Endothelial cell of umbilical vein (primary cell): ENCODE data around the gene MYH10. TPM values are rescaled to one million over a fixed set of nuclear protein-coding genes. Genes with fewer than 3 reads are reported as not detected.

Experiments
- BruUV-seq: library from RNA; stranded (reverse); fragments of 400-500 nt; replicated peaks from 2 replicates; lab custom pipeline; 2021; lab: Mats Ljungman, UMichigan
- CTCF ChIA-PET: fragments of 300-600, 350-600 bp; sonication (Branson Sonifier 250); formaldehyde crosslinking; loops from one replicate; lab custom pipeline; 2021; ENCODE audit warnings: antibody characterized with exemption, inconsistent platforms; lab: Charles Lee
- POLR2A ChIA-PET: fragments of 300-600, 350-600 bp; sonication (Branson Sonifier 250); formaldehyde crosslinking; loops from one replicate; lab custom pipeline; 2021; ENCODE audit warnings: antibody characterized with exemption, inconsistent platforms; lab: Charles Lee
- DNase-seq: peaks from one replicate; pipeline ENCODE4 v3.0.0-alpha.2; 2011; ENCODE audit warnings: low read depth, low spot score
- FAIRE-seq: peaks from 2 replicates; lab custom pipeline; 2011; peaks lifted over from hg19 to GRCh38; lab: Jason Lieb, UNC
- H2AFZ ChIP-seq: 2 replicates; pipeline ENCODE4 v1.6.0; 2012; ENCODE audit warnings: low read depth, low read length, control low read depth, inconsistent platforms
- H3K27ac ChIP-seq: 2 replicates; pipeline ENCODE4 v1.5.1; 2011; ENCODE audit warnings: low read depth, mild to moderate bottlenecking, control low read depth, low read length, moderate library complexity; ENCODE audit not compliant: insufficient read depth
- H3K27me3 ChIP-seq, 2 experiments: 2 replicates each; pipeline versions ENCODE4 v1.6.0 to v1.6.1; 2011; ENCODE audit warnings: low read length in 2 of 2, mixed read lengths in 1 of 2; ENCODE audit not compliant: control insufficient read depth in 2 of 2, insufficient read depth in 2 of 2
- H3K36me3 ChIP-seq, 2 experiments: 2 replicates in 1 of 2; 3 replicates in 1 of 2; pipeline ENCODE4 v1.5.1; 2011; ENCODE audit warnings: low read length in 2 of 2, mild to moderate bottlenecking in 1 of 2, moderate library complexity in 1 of 2; ENCODE audit not compliant: control insufficient read depth in 2 of 2, insufficient read depth in 2 of 2; ENCODE audit errors: extremely low read depth in 1 of 2
- H3K4me1 ChIP-seq: 3 replicates; pipeline ENCODE4 v1.5.1; 2011; ENCODE audit warnings: mild to moderate bottlenecking, low read length; ENCODE audit not compliant: control insufficient read depth, insufficient read depth; ENCODE audit errors: extremely low read depth
- H3K4me2 ChIP-seq: 2 replicates; pipeline ENCODE4 v1.6.1; 2011; ENCODE audit warnings: low read length, control low read depth, mixed read lengths; ENCODE audit not compliant: insufficient read depth
- H3K4me3 ChIP-seq, 3 experiments: fragments of 200-600 bp in 1 of 3; sonication (generic), shearing (Covaris generic) in 1 of 3; replicated peaks in 1 of 3; 2 replicates each; pipeline ENCODE4 v1.5.1; 2011 to 2016; ENCODE audit warnings: control low read depth in 3 of 3, low read length in 3 of 3, mild to moderate bottlenecking in 2 of 3, inconsistent platforms in 1 of 3, low read depth in 1 of 3, moderate library complexity in 1 of 3; ENCODE audit not compliant: insufficient read depth in 1 of 3
- H3K79me2 ChIP-seq: 2 replicates; pipeline ENCODE4 v1.6.0; 2012; ENCODE audit warnings: low read length, inconsistent platforms; ENCODE audit not compliant: control insufficient read depth, insufficient read depth
- H3K9ac ChIP-seq: replicated peaks from 2 replicates; pipeline ENCODE3; 2011; ENCODE audit warnings: low read length, control low read depth; ENCODE audit not compliant: insufficient read depth; ENCODE audit errors: extremely low read depth
- H3K9me1 ChIP-seq: replicated peaks from 3 replicates; pipeline ENCODE4 v1.6.0; 2011; ENCODE audit warnings: mild to moderate bottlenecking, low read length; ENCODE audit not compliant: control insufficient read depth, insufficient read depth; ENCODE audit errors: extremely low read depth
- H3K9me3 ChIP-seq: replicated peaks from 2 replicates; pipeline ENCODE4 v1.5.1; 2012; ENCODE audit warnings: low read length, inconsistent platforms; ENCODE audit not compliant: control insufficient read depth, insufficient read depth
- H4K20me1 ChIP-seq: replicated peaks from 2 replicates; pipeline ENCODE3; 2011; ENCODE audit warnings: mild to moderate bottlenecking, low read length; ENCODE audit not compliant: control insufficient read depth, insufficient read depth; ENCODE audit errors: extremely low read depth
- EZH2 ChIP-seq: IDR thresholded peaks from 2 replicates; pipeline ENCODE4 v1.6.1; 2012; ENCODE audit warnings: borderline replicate concordance, low read depth, mild to moderate bottlenecking, moderate library complexity, low read length, inconsistent platforms; ENCODE audit not compliant: severe bottlenecking
- FOS ChIP-seq: IDR thresholded peaks from 2 replicates; pipeline ENCODE4 v1.6.1; 2011; ENCODE audit warnings: mild to moderate bottlenecking, low read length, moderate library complexity, borderline replicate concordance; ENCODE audit not compliant: insufficient read depth
- GATA2 ChIP-seq: IDR thresholded peaks from 2 replicates; pipeline ENCODE4 v1.7.0; 2011; ENCODE audit warnings: low read depth, mild to moderate bottlenecking, moderate library complexity, mixed read lengths, low read length; ENCODE audit not compliant: insufficient read length, insufficient read depth
- JUN ChIP-seq: IDR thresholded peaks from 2 replicates; pipeline ENCODE4 v1.6.1; 2011; ENCODE audit warnings: borderline replicate concordance, low read depth; ENCODE audit not compliant: insufficient read length, insufficient read depth
- MYC ChIP-seq: IDR thresholded peaks from one replicate; pipeline ENCODE4 v1.6.1; 2011; ENCODE audit warnings: mild to moderate bottlenecking, low read depth, low read length
- POLR2AphosphoS5 ChIP-seq: IDR thresholded peaks from 2 replicates; pipeline ENCODE4 v1.6.1; 2012; ENCODE audit warnings: low read depth, mild to moderate bottlenecking, control low read depth, low read length, moderate library complexity; ENCODE audit not compliant: insufficient read depth
- dilution Hi-C: fragments of 300-500 bp; cut with MboI; formaldehyde crosslinking; loops from one replicate; pipeline ENCODE4 v1.15.0; 2019; ENCODE audit warnings: low sequenced_read_pairs; ENCODE audit not compliant: extremely low pct_ligation_motif_present
- intact Hi-C: fragments of 100-400 bp; cut with micrococcal nuclease; formaldehyde crosslinking; loops from one replicate; pipeline ENCODE4 v1.10.0; 2022
- polyA plus RNA-seq, 4 experiments: library from polyadenylated mRNA; depleted of rRNA in 3 of 4; stranded (reverse) in 3 of 4; unstranded in 1 of 4; fragments of >200 nt; gene quantifications; 2 replicates each; pipeline versions ENCODE4 v1.2.1 to v1.2.3, GENCODE V29; 2011 to 2012; ENCODE audit warnings: missing spikeins in 1 of 4
- total RNA-seq: library from RNA; stranded (reverse); gene quantifications from 2 replicates; pipeline ENCODE4 v1.2.3, GENCODE V29; 2021
- TF ChIP-seq, protein P1 (sequence below): IDR thresholded peaks from 2 replicates; pipeline ENCODE4 v1.6.1; 2011; ENCODE audit not compliant: insufficient read depth, insufficient read length
- TF ChIP-seq, protein P2 (sequence below), 2 donors: IDR thresholded peaks; 1 replicate in 1 of 2; 2 replicates in 1 of 2; pipeline ENCODE4 v1.5.1; 2011; ENCODE audit warnings: low read length in 2 of 2, mild to moderate bottlenecking in 2 of 2, moderate library complexity in 2 of 2, control low read depth in 1 of 2, inconsistent platforms in 1 of 2, low read depth in 1 of 2; ENCODE audit not compliant: insufficient read depth in 1 of 2; ENCODE audit errors: extremely low read depth in 1 of 2

MYH10 gene
- total and polyA plus RNA-seq, 2 donors (not counting 3 experiments of a cell fraction or from before 2014, with no cell fraction given) = 73.4 to 232 TPM

DNA sequence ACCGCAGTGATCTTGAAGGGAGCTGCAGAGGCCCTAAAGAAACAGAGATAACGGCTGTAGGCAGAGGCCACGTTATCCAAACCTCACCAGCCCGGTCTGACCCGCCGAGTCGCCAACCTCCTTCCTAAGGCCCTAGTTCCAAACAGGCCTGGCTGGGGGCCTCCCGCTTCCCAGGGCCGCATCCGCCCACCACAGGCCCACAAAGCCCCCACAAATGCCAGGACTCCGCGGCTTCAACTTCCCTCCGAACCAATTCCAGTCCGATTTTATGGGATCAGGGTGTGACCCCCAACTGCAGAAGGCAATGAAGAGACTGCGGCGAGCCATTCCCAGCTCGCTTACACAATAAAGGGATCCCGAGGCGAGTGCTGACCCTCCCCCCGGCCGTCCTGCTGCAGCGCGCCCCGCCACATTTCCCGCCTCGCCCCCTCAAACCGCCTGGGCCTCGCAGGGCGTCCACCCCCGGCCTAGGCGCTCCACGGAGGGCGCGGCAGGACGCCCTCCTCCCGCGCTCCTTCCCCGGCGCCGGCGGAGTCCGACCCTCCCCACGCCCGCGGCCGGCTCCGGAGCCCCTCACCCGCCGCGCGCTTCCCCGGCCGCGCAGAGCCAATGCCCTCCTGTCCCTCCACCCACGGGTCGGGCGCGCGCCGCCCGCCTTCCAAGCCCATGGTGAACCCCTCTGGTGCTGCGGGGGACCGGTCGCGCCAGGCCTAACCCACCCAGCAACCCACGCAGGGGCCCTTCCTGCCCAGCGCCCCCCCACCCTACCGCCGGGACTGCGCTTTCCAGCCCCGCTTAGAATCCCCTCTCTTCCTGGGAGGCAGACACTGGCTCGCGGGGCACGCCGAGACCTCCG is 926 bp downstream of the MYH10 start:
- BruUV-seq = no TSS peak
- Histone ChIP-seq H3K9me1 (no peaks in the 10 kb centered on the region), H3K36me3 (no peaks in the 10 kb centered on the region), H3K9ac (peak overlapping the region; percentile 76), H3K79me2 (peaks cover 33% of the 10 kb centered on the region), H3K4me2 (peak overlapping the region; percentile 81), H3K4me1 (peaks cover 15% of the 10 kb centered on the region), H4K20me1 (peaks cover 3% of the 10 kb centered on the region), H3K4me3 (peak overlapping the region; percentile 77 to 99 (median 98)), H3K27me3 (peaks cover 0 to 5% of the 10 kb centered on the region in 2 experiments), H3K27ac (peak overlapping the region; percentile 48), H3K9me3 (no peaks in the 10 kb centered on the region), H2AFZ (peak overlapping the region; percentile 89)
- TF ChIP-seq MYC = no peak
- peak; percentile 25 for TF ChIP-seq POLR2AphosphoS5
- FAIRE-seq = no peak
- DNase-seq = peak; percentile 36
- intact Hi-C loops (loop anchor here (1.0 to 10.0 kb wide), 2 partner anchors 52 to 195 kb away; partner anchors contain the start of gene NDEL1), dilution Hi-C loops (no loop called here)
- ChIA-PET CTCF (interaction anchor here (0.6 to 1.8 kb wide), 3 partner anchors 10 to 116 kb away, joined by 3 to 7 read pairs (median 6); no protein-coding TSS in a partner anchor), POLR2A (no interaction called here)

DNA sequence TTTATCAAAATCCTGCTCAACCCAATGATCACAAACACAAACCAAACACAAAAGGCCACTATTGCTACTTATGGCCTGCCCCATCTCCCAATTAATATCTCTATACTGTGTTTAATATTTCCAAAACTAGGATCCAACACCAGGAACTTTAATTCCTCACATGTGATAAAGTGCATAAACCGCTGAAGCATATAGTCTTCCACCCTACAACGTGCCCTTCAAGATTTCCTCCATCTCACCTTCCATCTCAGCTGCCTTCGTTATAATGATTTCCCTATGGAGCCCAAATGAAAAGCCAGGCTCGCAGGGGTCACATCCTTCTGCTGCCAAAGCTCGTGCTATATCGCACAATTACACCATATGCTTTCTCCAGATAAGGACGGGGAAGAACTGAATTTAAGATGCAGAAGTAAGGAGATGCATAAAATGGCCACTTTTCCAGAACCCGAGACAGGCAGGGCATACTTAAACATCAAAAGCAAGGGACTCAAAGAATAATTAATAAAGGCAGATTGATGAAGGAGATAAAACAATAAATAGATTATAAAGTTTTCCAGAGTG is 1.8 kb downstream of the MYH10 start:
- Histone ChIP-seq H3K79me2 (peaks cover 41% of the 10 kb centered on the region), H3K4me3 (peak overlapping the region in 2 of 3 experiments; percentile 77 to 99), H3K4me1 (peaks cover 15% of the 10 kb centered on the region), H3K27ac (no peak overlapping the region), H3K9me1 (no peaks in the 10 kb centered on the region), H4K20me1 (peaks cover 9% of the 10 kb centered on the region), H3K36me3 (no peaks in the 10 kb centered on the region), H3K27me3 (peaks cover 0 to 5% of the 10 kb centered on the region in 2 experiments), H3K4me2 (peak overlapping the region; percentile 81), H2AFZ (peak overlapping the region; percentile 19), H3K9ac (peak overlapping the region; percentile 76), H3K9me3 (no peaks in the 10 kb centered on the region)
- peak; percentile 67 for DNase-seq
- dilution Hi-C loops (no loop called here), intact Hi-C loops (no loop called here)
- TF ChIP-seq FOS = no peak
- TF ChIP-seq, protein P1, sequence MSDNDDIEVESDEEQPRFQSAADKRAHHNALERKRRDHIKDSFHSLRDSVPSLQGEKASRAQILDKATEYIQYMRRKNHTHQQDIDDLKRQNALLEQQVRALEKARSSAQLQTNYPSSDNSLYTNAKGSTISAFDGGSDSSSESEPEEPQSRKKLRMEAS = no peak
- peak; percentile 30 for TF ChIP-seq GATA2
- TF ChIP-seq, protein P2, sequence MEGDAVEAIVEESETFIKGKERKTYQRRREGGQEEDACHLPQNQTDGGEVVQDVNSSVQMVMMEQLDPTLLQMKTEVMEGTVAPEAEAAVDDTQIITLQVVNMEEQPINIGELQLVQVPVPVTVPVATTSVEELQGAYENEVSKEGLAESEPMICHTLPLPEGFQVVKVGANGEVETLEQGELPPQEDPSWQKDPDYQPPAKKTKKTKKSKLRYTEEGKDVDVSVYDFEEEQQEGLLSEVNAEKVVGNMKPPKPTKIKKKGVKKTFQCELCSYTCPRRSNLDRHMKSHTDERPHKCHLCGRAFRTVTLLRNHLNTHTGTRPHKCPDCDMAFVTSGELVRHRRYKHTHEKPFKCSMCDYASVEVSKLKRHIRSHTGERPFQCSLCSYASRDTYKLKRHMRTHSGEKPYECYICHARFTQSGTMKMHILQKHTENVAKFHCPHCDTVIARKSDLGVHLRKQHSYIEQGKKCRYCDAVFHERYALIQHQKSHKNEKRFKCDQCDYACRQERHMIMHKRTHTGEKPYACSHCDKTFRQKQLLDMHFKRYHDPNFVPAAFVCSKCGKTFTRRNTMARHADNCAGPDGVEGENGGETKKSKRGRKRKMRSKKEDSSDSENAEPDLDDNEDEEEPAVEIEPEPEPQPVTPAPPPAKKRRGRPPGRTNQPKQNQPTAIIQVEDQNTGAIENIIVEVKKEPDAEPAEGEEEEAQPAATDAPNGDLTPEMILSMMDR (IDR thresholded peaks at IDR 0.05; ENCODE audit: extremely low read depth in 1 of 2, insufficient read depth in 1 of 2, low read depth in 1 of 2, low read length in 2 of 2) = no peak
- no peak for TF ChIP-seq JUN
- TF ChIP-seq EZH2 = no peak
- TF ChIP-seq MYC = no peak
- ChIA-PET CTCF (interaction anchor here (1.8 kb wide), 1 partner anchor 117 kb away, joined by 7 read pairs; no protein-coding TSS in a partner anchor), POLR2A (no interaction called here)
- TSS peak; percentile 34 for BruUV-seq
- FAIRE-seq = no peak
